ENCODE measurements around the gene GXYLT1. TPM values are rescaled to one million over a fixed set of nuclear protein-coding genes. Genes with fewer than 3 reads are reported as not detected.
"Not testable (repeated sequence)": the region's sequence is repeated elsewhere in the genome, so short reads cannot be mapped to it uniquely, and the experiment has no call there.

The GXYLT1 gene
- total and polyA plus RNA-seq, 11 donors = 1.4 to 8.3 (median 4.8) TPM

DNA sequence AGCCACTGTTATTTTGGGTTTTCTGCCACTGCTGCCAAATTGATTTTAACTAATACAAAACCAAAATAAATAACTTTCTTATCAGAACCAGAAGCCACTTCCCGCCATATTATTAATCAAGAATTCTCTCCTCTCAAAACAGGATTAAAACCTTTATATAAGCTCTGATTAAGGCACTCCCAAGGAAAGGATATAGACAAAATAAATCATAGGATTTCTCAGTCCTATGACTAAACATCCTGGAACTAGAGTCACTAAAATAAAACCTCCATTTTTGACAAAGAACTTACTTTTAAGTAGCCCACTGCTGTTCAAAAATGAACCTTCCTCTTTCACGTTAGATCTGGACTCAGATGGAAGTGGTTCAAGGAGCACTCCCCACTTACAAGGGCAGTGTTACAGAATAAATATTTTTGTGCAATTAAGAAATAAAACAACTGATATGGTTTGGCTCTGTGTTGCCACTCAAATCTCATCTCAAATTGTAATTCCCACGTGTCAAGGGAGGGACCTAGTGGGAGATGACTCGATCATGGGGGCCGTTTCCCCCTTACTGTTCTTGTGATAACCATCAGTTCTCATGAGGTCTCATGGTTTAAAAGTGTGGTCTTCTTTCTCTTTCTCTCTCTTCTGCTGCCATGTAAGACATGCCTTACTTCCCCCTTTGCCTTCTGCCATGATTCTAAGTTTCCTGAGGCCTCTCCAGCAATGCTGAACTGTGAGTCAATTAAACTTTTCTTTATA is 26.4 kb downstream of the GXYLT1 start:
- ATAC-seq (no peak), DNase-seq (no peak)
- H3K36me3 ChIP-seq = peaks cover 0 to 22% (median 7%) of the 10 kb centered on the region in 9 donors
- H3K4me3 ChIP-seq = no peak overlapping the region
- H3K9me3 ChIP-seq = peaks cover 0 to 4% (median 0%) of the 10 kb centered on the region in 12 donors
- no peak overlapping the region for H3K27ac ChIP-seq
- no peaks in the 10 kb centered on the region for H3K4me1 ChIP-seq
- 88 to 93% (median 89%) methylated on average over 5 of the region's 5 CpGs for WGBS, 4 donors
- no peaks in the 10 kb centered on the region for H3K27me3 ChIP-seq
- intact Hi-C loops (cut with DNase I) = no loop called here
- TF ChIP-seq, protein P1, sequence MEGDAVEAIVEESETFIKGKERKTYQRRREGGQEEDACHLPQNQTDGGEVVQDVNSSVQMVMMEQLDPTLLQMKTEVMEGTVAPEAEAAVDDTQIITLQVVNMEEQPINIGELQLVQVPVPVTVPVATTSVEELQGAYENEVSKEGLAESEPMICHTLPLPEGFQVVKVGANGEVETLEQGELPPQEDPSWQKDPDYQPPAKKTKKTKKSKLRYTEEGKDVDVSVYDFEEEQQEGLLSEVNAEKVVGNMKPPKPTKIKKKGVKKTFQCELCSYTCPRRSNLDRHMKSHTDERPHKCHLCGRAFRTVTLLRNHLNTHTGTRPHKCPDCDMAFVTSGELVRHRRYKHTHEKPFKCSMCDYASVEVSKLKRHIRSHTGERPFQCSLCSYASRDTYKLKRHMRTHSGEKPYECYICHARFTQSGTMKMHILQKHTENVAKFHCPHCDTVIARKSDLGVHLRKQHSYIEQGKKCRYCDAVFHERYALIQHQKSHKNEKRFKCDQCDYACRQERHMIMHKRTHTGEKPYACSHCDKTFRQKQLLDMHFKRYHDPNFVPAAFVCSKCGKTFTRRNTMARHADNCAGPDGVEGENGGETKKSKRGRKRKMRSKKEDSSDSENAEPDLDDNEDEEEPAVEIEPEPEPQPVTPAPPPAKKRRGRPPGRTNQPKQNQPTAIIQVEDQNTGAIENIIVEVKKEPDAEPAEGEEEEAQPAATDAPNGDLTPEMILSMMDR (IDR thresholded peaks at IDR 0.05) = no peak
- TF ChIP-seq POLR2A (IDR thresholded peaks at IDR 0.05) = no peak

DNA sequence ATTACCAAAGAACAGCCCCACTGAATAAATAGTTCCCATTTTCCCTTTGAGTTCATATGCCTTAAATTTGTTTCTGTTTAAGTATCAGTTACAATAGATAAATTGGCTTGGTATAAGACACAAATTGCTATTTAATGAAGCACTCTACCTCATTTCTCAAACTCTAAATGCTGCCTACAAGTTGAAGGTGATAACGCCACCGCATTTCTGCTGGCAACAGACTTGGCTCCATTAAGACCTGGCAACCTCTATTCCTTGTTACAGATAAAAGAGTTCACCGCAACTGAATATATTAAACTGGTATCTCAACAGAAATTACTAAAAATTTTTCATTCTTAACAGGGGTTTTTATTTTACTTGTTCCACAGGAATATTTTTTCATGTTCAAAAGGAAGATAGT is 35.6 kb downstream of the GXYLT1 start:
- no peak for ATAC-seq

DNA sequence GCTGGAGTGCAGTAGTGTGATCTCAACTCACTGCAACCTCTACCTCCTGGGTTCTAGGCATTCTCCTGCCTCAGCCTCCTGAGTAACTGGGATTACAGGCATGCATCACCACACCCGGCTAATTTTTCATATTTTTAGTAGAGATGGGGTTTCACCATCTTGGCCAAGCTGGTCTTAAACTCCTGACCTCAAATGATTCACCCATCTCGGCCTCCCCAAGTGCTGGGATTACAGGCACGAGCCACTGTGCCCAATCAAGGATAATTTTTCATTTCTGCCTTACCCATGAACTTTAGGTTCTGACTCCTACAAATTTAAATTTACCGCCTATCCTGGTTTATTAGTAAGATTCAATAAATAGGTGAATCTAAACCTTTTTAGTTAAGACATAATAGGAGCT is 37.9 kb downstream of the GXYLT1 start:
- ATAC-seq, DNase-seq, H3K27ac ChIP-seq, H3K27me3 ChIP-seq, H3K4me1 ChIP-seq, H3K4me3 ChIP-seq: not testable (repeated sequence)
- intact Hi-C loops (cut with DNase I) = loop anchor here in 2 of 10 donors (10.0 kb wide), 1 partner anchor 832 kb away; no protein-coding TSS in a partner anchor
- Histone ChIP-seq H3K9me3 (peaks cover 0 to 13% (median 0%) of the 10 kb centered on the region in 12 donors), H3K36me3 (peaks cover 0 to 28% (median 3%) of the 10 kb centered on the region in 9 donors)
- 96 to 100% (median 97%) methylated on average over 4 of the region's 4 CpGs for WGBS, 4 donors

More for the DNA sequence above, 35.6 kb downstream of the GXYLT1 start:
- DNase-seq = no peak
- Histone ChIP-seq H3K4me3 (no peak overlapping the region), H3K27me3 (no peaks in the 10 kb centered on the region), H3K27ac (no peak overlapping the region), H3K36me3 (peaks cover 0 to 28% (median 3%) of the 10 kb centered on the region in 9 donors), H3K9me3 (peaks cover 0 to 22% (median 0%) of the 10 kb centered on the region in 12 donors), H3K4me1 (no peaks in the 10 kb centered on the region)
- intact Hi-C loops (cut with DNase I) = loop anchor here in 2 of 10 donors (10.0 kb wide), 1 partner anchor 834 kb away; no protein-coding TSS in a partner anchor
- TF ChIP-seq POLR2A (IDR thresholded peaks at IDR 0.05) = no peak
- TF ChIP-seq, protein P1 (IDR thresholded peaks at IDR 0.05) = no peak
- WGBS, 4 donors = 59 to 71% (median 61%) methylated on average over 3 of the region's 3 CpGs

DNA sequence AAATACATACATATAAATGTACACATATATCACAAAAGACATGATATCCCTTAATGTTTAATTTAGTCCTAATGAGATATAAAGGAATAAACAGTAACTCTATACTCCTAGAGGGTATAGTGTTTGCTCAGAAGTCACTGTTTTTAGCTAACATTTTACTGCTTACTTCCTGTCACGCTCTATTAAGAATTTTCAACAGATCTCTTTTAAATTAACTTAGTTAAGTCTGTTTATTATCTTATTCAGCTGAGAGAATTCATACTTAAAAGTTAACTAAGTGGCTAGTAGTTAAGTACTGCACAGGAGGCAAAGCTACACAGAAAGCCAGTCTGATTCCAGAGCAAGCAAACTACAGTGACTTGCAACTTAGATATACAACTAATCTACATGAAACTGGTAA is 39.9 kb downstream of the GXYLT1 start:
- intact Hi-C loops (cut with DNase I) = loop anchor here in 2 of 10 donors (10.0 kb wide), 1 partner anchor 830 kb away; no protein-coding TSS in a partner anchor
- H3K4me3 ChIP-seq = no peak overlapping the region
- TF ChIP-seq POLR2A (IDR thresholded peaks at IDR 0.05) = no peak
- TF ChIP-seq, protein P1 (IDR thresholded peaks at IDR 0.05) = no peak
- no peaks in the 10 kb centered on the region for H3K9me3 ChIP-seq
- no peak for ATAC-seq
- no peak for DNase-seq
- H3K36me3 ChIP-seq = peaks cover 0 to 28% (median 0%) of the 10 kb centered on the region in 9 donors
- no peaks in the 10 kb centered on the region for H3K27me3 ChIP-seq
- H3K27ac ChIP-seq = no peak overlapping the region
- H3K4me1 ChIP-seq = no peaks in the 10 kb centered on the region
- 86 to 90% (median 88%) methylated on average over 1 of the region's 1 CpG for WGBS, 4 donors

All from heart left ventricle (tissue), 16 donors.